Astrocyte of the hippocampus (primary cell): ENCODE data around the gene OSBPL10.

Experiments
- DNase-seq: peaks from one replicate; pipeline ENCODE4 v3.0.0; 2011; ENCODE audit warnings: low read depth, low spot score

The OSBPL10 gene

DNA sequence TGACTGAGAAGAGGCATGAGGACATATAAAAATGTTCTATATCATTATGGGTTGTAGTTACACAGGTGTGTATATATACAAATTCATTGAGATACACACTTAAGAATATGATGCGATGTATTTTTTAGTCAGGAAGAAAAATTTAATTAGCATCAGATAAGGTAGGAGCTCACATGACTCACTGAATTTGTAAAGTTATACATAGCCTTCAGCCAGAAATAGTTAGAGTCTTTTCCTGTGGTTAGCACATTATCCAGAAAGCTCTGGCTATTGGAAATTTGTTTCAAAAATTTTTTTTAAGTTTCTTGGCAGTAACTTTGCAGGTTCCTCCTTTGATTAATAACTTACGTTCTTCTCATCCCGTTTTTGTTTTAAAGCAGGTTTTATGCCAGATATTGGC lies 359.7 kb downstream of the OSBPL10 start:
- DNase-seq = peak; percentile 31

DNA sequence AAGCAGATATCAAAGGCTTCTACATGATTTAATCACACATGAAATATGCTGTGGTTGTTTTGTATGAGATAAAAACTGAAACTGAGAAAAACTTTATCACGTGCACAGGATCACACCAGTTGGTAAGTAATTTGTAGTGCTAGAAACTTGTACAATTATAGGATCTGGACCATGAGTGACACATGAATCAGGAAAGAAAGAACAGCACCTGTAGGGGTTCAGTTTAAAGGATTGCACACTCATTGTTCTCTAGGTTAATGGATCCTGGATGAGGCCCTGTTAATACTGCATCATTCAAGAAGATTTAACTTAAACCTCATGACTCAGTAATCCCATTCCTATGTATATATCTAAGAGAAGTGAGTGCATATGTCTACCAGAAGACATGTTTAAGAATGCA lies 360.4 kb downstream of the OSBPL10 start:
- DNase-seq = no peak

DNA sequence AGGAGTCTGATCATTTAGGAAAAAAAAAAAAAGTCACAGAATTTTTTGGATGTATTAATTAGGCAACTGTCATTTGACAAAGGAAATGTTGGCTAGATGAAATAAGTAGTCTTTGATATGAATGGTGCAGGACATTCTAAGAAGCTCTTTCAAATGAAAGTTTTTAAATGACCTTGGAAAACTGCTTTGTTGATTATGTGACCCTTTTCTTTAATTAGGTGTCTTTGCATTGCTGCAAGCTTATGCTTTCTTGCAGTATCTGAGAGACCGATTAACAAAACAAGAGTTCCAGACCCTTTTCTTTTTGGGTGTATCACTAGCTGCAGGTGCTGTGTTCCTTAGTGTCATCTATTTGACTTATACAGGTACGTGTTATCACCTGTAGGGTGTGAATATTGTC lies 364.4 kb downstream of the OSBPL10 start:
- no peak for DNase-seq

DNA sequence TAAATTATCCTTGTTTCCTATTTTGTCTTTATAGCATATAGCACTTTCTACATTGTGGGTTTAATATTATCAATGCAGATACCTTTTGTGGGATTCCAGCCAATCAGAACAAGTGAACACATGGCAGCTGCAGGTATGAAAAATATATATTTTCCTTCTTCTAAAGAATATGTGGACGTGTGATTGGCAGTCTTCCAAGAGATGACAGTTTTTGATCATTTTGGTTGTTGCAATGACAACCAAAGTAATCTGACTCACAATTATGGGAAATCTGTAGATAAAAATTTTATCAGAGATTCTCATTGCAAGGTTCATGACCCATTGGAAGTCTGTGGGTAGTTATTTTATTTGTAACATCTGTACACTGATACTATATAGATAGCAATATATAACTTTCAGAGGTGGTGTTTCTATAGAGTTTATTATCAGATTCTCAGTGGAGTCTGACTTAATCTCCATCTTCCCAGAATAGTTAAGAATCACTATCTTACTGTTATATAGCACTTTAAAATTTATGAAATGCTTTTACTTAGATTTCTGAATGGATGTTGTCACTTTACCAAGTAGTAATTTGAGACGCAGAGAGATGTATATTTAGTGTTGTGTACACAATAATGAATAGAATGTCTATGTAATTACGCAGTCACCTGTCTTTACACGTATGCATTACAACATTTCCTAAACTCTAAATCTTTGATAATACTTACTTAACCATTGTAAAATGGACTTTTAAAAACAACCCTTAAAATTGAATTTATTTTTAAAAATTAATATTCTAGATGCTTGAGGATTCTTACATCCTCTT lies 365.8 kb downstream of the OSBPL10 start:
- DNase-seq = no peak

DNA sequence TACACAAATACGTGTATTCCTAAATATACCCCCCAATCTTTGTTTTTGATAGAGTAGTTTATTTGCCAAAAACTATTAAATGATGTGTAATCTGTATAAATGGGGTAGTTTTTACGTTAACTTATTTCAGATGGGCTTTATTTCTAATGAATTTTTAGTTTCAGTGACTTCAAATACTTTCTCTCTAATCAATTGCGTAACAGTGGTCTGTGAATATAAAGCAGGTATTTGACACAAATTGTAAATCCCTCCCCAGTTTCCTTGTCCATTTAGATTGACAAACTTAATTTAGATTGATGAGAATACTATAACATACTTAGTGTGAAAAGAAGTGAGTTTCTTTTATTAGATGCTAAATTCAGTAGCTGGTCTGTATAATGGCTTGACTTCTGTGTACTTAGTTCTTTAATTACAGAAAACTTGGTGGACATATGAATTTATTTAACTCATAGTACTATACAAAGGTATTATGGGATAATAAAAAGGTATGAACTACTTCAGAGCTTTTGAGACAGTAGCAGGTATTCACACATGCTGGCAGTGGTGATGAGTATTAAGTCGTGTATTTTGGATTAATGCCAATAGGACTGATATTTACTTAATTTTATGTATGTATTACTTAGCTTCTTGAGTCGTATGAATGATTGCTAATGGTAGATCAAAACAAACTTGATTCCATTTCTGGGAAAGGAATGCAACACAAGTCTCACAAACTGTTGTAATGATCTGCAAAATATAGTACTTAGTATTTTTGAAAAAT lies 366.7 kb downstream of the OSBPL10 start:
- DNase-seq = no peak

DNA sequence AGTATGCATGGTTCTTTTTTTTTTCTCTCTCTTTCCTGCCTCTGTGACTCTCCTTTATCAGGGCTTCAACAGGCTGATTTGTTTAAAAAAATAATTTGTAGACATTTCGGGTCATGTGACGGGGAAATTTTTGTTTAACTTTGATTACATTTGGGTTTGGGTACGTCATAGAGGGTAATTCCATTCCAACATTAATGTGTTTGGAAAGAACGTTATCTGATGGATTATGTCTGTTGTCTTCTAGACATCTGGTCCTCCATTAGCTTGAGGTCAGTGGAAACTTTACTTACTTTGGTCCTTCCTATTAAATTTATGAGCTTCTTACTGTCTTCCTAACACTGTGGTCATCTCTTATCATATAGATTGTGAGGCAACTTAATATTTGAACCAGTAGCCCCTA lies 367.4 kb downstream of the OSBPL10 start:
- DNase-seq = no peak

DNA sequence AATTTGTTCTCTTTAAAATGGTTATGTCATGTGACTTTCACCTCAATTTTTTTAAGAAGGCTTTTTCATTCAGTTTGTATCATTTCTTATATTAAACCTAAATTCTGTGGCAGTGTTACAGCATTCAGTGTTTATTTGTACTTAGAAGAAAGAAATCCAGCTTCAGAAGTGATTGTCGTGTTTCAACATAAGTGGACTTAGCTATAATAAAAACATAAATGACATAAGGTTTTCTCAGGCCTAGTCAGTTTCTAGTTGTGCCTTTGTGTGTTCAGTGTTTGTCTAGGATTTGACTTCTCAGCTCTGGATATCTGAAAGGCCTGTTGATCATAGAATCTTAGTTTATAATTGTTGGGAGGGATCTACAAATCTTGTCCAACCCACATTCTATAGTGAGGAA lies 367.9 kb downstream of the OSBPL10 start:
- no peak for DNase-seq
